Suprapubic skin (tissue), 4 donors: Measurements from ENCODE around the gene TOLLIP. TPM values are rescaled to one million over a fixed set of nuclear protein-coding genes. Genes with fewer than 3 reads are reported as not detected.
A peak's percentile ranks its signal among the peaks of the same experiment; 100 is the strongest.

ENCODE experiments used
- DNase-seq, 2 donors: peaks; one replicate each; pipeline ENCODE4 v3.0.0-alpha.2; 2019; ENCODE audit warnings: low spot score in 2 of 2
- H3K27ac ChIP-seq: fragments of 200-600 bp; sonication (generic); one replicate; pipeline ENCODE4 v1.5.1; 2019
- H3K27me3 ChIP-seq: fragments of 200-600 bp; sonication (generic); one replicate; pipeline ENCODE4 v1.5.1; 2019
- H3K36me3 ChIP-seq: fragments of 200-600 bp; sonication (generic); one replicate; pipeline ENCODE4 v1.5.1; 2019
- H3K4me1 ChIP-seq: fragments of 200-600 bp; sonication (generic); one replicate; pipeline ENCODE4 v1.5.1; 2019
- H3K4me3 ChIP-seq: fragments of 200-600 bp; sonication (generic); one replicate; pipeline ENCODE4 v1.5.1; 2019; ENCODE audit warnings: mild to moderate bottlenecking
- H3K9me3 ChIP-seq: fragments of 200-600 bp; sonication (generic); one replicate; pipeline ENCODE4 v1.5.1; 2019
- EP300 ChIP-seq: sonication (generic); formaldehyde crosslinking; IDR thresholded peaks from one replicate; pipeline ENCODE4 v1.6.1; 2017; ENCODE audit warnings: antibody characterized with exemption
- POLR2A ChIP-seq, 2 donors: fragments of 450-650 bp; IDR thresholded peaks; one replicate each; pipeline ENCODE4 v1.6.1; 2017; ENCODE audit warnings: antibody characterized with exemption in 2 of 2, mild to moderate bottlenecking in 2 of 2, moderate library complexity in 2 of 2
- POLR2AphosphoS5 ChIP-seq, 3 donors: sonication (generic); formaldehyde crosslinking; IDR thresholded peaks; one replicate each; pipeline ENCODE4 v1.6.1; 2017; ENCODE audit warnings: antibody characterized with exemption in 3 of 3
- WGBS: methylation state at CpG from one replicate; pipeline ENCODE4 v1.1.5; 2018; 5-methylcytosine and 5-hydroxymethylcytosine counted together
- total RNA-seq, 4 donors: library from RNA; depleted of rRNA; stranded (reverse); fragments of >200 nt; gene quantifications; one replicate each; pipeline ENCODE4 v1.1.0, GENCODE V29; 2016
- TF ChIP-seq, protein P1 (sequence below), 2 donors: fragments of 200-600 bp in 1 of 2; fragments of 450-650 bp in 1 of 2; sonication (generic) in 1 of 2; IDR thresholded peaks; one replicate each; pipeline ENCODE4 v1.5.1; 2016 to 2019; ENCODE audit warnings: antibody characterized with exemption in 2 of 2, mild to moderate bottlenecking in 1 of 2, moderate library complexity in 1 of 2

Gene TOLLIP
- total RNA-seq, 4 donors from 2014 or later: 96.6 to 105 (median 100) TPM

DNA sequence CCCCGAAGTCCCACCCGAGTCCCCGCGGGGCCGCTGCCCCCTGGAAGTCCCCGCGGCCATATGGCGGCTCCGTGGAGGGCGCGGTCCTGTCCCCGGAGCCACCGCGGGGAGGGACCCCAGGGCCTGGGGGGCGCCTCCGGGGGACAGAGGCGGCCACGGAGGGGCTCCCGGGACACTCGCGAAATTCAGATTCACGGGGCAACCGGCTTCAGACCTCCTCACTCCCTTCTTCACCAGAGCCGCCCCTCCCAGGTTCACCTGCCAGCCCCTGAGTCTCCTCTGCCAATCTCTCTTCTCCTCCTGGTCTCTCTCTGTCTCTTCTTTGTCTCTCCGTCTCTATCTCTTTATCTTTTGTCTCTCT is 28.2 kb upstream of the TOLLIP start:
- no peak for DNase-seq
- TF ChIP-seq EP300 (no peak), POLR2A (IDR thresholded peaks at IDR 0.05) (no peak), POLR2AphosphoS5 (IDR thresholded peaks at IDR 0.05) (no peak)
- TF ChIP-seq, protein P1, sequence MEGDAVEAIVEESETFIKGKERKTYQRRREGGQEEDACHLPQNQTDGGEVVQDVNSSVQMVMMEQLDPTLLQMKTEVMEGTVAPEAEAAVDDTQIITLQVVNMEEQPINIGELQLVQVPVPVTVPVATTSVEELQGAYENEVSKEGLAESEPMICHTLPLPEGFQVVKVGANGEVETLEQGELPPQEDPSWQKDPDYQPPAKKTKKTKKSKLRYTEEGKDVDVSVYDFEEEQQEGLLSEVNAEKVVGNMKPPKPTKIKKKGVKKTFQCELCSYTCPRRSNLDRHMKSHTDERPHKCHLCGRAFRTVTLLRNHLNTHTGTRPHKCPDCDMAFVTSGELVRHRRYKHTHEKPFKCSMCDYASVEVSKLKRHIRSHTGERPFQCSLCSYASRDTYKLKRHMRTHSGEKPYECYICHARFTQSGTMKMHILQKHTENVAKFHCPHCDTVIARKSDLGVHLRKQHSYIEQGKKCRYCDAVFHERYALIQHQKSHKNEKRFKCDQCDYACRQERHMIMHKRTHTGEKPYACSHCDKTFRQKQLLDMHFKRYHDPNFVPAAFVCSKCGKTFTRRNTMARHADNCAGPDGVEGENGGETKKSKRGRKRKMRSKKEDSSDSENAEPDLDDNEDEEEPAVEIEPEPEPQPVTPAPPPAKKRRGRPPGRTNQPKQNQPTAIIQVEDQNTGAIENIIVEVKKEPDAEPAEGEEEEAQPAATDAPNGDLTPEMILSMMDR (IDR thresholded peaks at IDR 0.05): no peak
- Histone ChIP-seq H3K27me3 (no peaks in the 10 kb centered on the region), H3K4me1 (peaks cover 22% of the 10 kb centered on the region), H3K4me3 (peak overlapping the region; percentile 48), H3K9me3 (no peaks in the 10 kb centered on the region), H3K36me3 (no peaks in the 10 kb centered on the region), H3K27ac (no peak overlapping the region)
- WGBS: 44% methylated on average over 7 of the region's 25 CpGs

GRCh38 chr11:1336836-1337646 is 27.6 kb upstream of the TOLLIP start:
- Histone ChIP-seq H3K27me3 (no peaks in the 10 kb centered on the region), H3K36me3 (no peaks in the 10 kb centered on the region), H3K4me3 (peak overlapping the region; percentile 48), H3K27ac (peak overlapping the region; percentile 54), H3K9me3 (no peaks in the 10 kb centered on the region), H3K4me1 (peaks cover 22% of the 10 kb centered on the region)
- WGBS: 30% methylated on average over 7 of the region's 95 CpGs
- TF ChIP-seq POLR2A (IDR thresholded peaks at IDR 0.05): no peak
- TF ChIP-seq, protein P1 (IDR thresholded peaks at IDR 0.05): no peak
- no peak for TF ChIP-seq EP300
- no peak for TF ChIP-seq POLR2AphosphoS5 (IDR thresholded peaks at IDR 0.05)
- DNase-seq: peak; percentile 83 to 85

- H3K4me3 ChIP-seq: peak overlapping the region; percentile 48
- DNase-seq: peak; percentile 85 to 90
- no peaks in the 10 kb centered on the region for H3K36me3 ChIP-seq
- 5% methylated on average over 10 of the region's 66 CpGs for WGBS
- TF ChIP-seq POLR2AphosphoS5 (IDR thresholded peaks at IDR 0.05) (peak in 2 of 3 donors; percentile 22 to 75), EP300 (no peak)
- H3K27me3 ChIP-seq: no peaks in the 10 kb centered on the region
- peaks cover 22% of the 10 kb centered on the region for H3K4me1 ChIP-seq
- H3K9me3 ChIP-seq: no peaks in the 10 kb centered on the region
- H3K27ac ChIP-seq: peak overlapping the region; percentile 63
Measured at GRCh38 chr11:1335811-1336761, 26.7 kb upstream of the TOLLIP start.

- no peaks in the 10 kb centered on the region for H3K36me3 ChIP-seq
- DNase-seq: peak in 1 of 2 donors; percentile 63
- peaks cover 22% of the 10 kb centered on the region for H3K4me1 ChIP-seq
- 60% methylated on average over 10 of the region's 10 CpGs for WGBS
- H3K4me3 ChIP-seq: peak overlapping the region; percentile 48
- no peaks in the 10 kb centered on the region for H3K27me3 ChIP-seq
- H3K27ac ChIP-seq: no peak overlapping the region
- no peak for TF ChIP-seq EP300
- TF ChIP-seq POLR2A (IDR thresholded peaks at IDR 0.05): no peak
- no peak for TF ChIP-seq POLR2AphosphoS5 (IDR thresholded peaks at IDR 0.05)
- TF ChIP-seq, protein P1 (IDR thresholded peaks at IDR 0.05): no peak
- no peaks in the 10 kb centered on the region for H3K9me3 ChIP-seq
Measured at GRCh38 chr11:1335264-1335810, 25.9 kb upstream of the TOLLIP start.

DNA sequence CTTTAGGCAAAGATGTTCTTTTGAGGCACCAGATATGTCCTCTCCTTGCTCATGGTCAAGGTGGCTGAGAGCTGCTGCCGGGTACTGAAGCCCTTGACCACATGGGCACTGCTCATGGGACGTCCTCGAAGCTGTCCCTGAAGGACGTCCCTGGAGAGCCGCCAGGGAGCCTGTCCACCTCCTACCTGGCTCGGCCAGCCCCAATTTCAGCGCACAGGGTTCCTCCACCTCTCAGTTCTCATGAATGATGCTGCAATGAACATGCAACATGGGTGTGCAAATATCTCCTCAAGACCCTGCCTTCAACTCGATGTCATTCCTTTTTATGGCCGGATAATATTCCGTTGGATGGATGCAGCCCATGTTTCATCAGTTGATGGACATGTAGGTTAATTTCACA is 24.4 kb upstream of the TOLLIP start:
- Histone ChIP-seq H3K27me3 (no peaks in the 10 kb centered on the region), H3K4me3 (no peak overlapping the region), H3K27ac (no peak overlapping the region), H3K36me3 (no peaks in the 10 kb centered on the region), H3K4me1 (peaks cover 22% of the 10 kb centered on the region), H3K9me3 (no peaks in the 10 kb centered on the region)
- 99% methylated on average over 10 of the region's 10 CpGs for WGBS
- TF ChIP-seq POLR2AphosphoS5 (IDR thresholded peaks at IDR 0.05) (no peak), EP300 (no peak), POLR2A (IDR thresholded peaks at IDR 0.05) (no peak)
- TF ChIP-seq, protein P1 (IDR thresholded peaks at IDR 0.05): no peak
- no peak for DNase-seq
